ENCODE measurements around the gene GNG3. TPM values are rescaled to one million over a fixed set of nuclear protein-coding genes. Genes with fewer than 3 reads are reported as not detected.

GNG3 gene
- total RNA-seq (ENCODE audit: unreplicated experiment) = 266 TPM
- long read RNA-seq, transcript GNG3-201 (3 exons, 882 nt) = major isoform, 170 of 179 reads
- long read RNA-seq, partial matches to known transcripts = 1 of 179 reads
- long read RNA-seq, other reads (novel, unspliced or antisense) = 8 of 179 reads

GRCh38 chr11:62707277-62707861 is at the start of gene GNG3, which contains the start of gene BSCL2:
Gene GNG3 (plus strand): TSS chr11:62707676. CDS start chr11:62708296, 620 bp downstream.
Gene BSCL2 (minus strand): TSS chr11:62707424. CDS start chr11:62707195, 229 bp downstream.
- Mint-ChIP-seq H3K9me3 (ENCODE audit: unreplicated experiment) (peaks cover 25% of the 10 kb centered on the region), H3K4me1 (ENCODE audit: low read depth, unreplicated experiment) (peaks cover 8% of the 10 kb centered on the region), H3K4me3 (ENCODE audit: unreplicated experiment) (peak within 1 kb of the TSS; percentile 98), H3K27me3 (ENCODE audit: unreplicated experiment) (peaks cover 17% of the 10 kb centered on the region), H3K36me3 (ENCODE audit: unreplicated experiment) (no peaks in the 10 kb centered on the region), H3K27ac (ENCODE audit: unreplicated experiment) (peak within 1 kb of the TSS; percentile 99)
- TF ChIP-seq, protein P1, sequence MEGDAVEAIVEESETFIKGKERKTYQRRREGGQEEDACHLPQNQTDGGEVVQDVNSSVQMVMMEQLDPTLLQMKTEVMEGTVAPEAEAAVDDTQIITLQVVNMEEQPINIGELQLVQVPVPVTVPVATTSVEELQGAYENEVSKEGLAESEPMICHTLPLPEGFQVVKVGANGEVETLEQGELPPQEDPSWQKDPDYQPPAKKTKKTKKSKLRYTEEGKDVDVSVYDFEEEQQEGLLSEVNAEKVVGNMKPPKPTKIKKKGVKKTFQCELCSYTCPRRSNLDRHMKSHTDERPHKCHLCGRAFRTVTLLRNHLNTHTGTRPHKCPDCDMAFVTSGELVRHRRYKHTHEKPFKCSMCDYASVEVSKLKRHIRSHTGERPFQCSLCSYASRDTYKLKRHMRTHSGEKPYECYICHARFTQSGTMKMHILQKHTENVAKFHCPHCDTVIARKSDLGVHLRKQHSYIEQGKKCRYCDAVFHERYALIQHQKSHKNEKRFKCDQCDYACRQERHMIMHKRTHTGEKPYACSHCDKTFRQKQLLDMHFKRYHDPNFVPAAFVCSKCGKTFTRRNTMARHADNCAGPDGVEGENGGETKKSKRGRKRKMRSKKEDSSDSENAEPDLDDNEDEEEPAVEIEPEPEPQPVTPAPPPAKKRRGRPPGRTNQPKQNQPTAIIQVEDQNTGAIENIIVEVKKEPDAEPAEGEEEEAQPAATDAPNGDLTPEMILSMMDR (IDR thresholded peaks at IDR 0.05; ENCODE audit: partially characterized antibody, unreplicated experiment) = no peak
- DNase-seq = peak; percentile 99

DNA sequence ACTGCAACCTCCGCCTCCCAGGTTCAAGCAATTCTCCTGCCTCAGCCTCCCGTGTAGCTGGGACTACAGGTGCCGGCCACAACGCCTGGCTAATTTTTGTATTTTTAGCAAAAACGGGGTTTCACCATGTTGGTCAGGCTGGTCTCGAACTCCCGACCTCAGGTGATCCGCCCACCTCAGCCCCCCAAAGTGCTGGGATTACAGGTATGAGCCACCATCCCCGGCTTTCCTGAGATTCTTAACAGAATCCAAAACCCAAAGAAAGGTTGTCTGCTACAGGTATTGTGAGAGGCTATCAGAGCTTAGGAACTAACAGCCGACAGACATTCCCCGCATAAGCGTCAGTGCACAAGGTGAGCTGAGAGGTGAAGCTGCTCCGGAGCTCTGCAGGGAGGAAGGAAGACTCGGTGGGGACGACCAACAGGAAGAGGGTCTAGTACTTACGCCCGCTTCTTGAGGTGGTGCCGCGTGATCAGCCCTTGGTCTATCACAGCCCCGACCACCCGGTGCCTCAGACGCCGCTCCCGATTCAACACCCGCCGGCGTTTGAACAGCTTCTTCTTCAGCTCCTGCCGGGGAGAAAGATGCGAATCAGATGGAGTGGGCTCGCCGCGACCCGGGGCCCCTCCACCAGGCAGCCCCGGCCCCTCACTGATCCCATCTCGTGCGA is 42.9 kb upstream of the GNG3 start:
- Mint-ChIP-seq H3K36me3 (ENCODE audit: unreplicated experiment) (no peaks in the 10 kb centered on the region), H3K4me1 (ENCODE audit: low read depth, unreplicated experiment) (peaks cover 7% of the 10 kb centered on the region), H3K27ac (ENCODE audit: unreplicated experiment) (peak overlapping the region; percentile 64), H3K4me3 (ENCODE audit: unreplicated experiment) (peak overlapping the region; percentile 96), H3K9me3 (ENCODE audit: unreplicated experiment) (peaks cover 13% of the 10 kb centered on the region), H3K27me3 (ENCODE audit: unreplicated experiment) (peaks cover 4% of the 10 kb centered on the region)
- TF ChIP-seq, protein P1 (IDR thresholded peaks at IDR 0.05; ENCODE audit: partially characterized antibody, unreplicated experiment) = no peak
- peak; percentile 73 for DNase-seq

DNA sequence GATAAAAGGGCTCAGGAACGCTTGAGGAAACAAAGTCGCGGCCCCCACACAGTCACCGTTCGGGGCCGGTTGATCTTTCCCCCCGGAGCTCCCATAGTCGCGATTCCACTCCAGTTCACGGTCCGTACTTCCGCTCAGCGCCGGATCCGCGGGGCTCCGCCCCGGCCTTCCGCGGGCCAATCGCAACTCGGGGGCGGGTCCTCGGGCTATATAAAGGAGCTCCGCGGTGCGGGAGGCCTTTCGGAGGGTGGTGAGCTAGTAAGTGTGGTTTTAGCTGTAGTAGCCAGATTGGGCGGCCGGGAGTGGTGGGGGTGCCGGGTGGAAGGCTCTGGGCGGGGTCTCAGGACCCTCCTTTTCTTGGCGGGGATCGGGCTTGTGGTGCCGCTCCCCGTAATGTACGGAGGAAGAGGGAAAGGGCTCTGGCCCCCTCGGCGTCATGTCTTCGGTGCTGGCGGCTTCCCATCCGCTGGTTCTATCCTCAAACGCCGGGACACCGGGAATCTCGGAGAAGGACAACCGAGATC is 42.3 kb upstream of the GNG3 start, which contains the start of the genes C11orf98 and CSKMT:
Gene C11orf98, minus strand, starts transcription at position 136 of the 524 bp plus-strand sequence. Its CDS starts 41 bp downstream, at position 95.
Gene CSKMT, plus strand, starts transcription at position 238 of the 524 bp plus-strand sequence. CDS start 568 bp downstream, outside the sequence.
- Mint-ChIP-seq H3K36me3 (ENCODE audit: unreplicated experiment) (no peaks in the 10 kb centered on the region), H3K4me1 (ENCODE audit: low read depth, unreplicated experiment) (peaks cover 10% of the 10 kb centered on the region), H3K27me3 (ENCODE audit: unreplicated experiment) (peaks cover 4% of the 10 kb centered on the region), H3K27ac (ENCODE audit: unreplicated experiment) (peak within 1 kb of the TSS; percentile 94), H3K9me3 (ENCODE audit: unreplicated experiment) (peaks cover 13% of the 10 kb centered on the region), H3K4me3 (ENCODE audit: unreplicated experiment) (peak within 1 kb of the TSS; percentile 96)
- DNase-seq = peak; percentile 97
- TF ChIP-seq, protein P1 (IDR thresholded peaks at IDR 0.05; ENCODE audit: partially characterized antibody, unreplicated experiment) = no peak

DNA sequence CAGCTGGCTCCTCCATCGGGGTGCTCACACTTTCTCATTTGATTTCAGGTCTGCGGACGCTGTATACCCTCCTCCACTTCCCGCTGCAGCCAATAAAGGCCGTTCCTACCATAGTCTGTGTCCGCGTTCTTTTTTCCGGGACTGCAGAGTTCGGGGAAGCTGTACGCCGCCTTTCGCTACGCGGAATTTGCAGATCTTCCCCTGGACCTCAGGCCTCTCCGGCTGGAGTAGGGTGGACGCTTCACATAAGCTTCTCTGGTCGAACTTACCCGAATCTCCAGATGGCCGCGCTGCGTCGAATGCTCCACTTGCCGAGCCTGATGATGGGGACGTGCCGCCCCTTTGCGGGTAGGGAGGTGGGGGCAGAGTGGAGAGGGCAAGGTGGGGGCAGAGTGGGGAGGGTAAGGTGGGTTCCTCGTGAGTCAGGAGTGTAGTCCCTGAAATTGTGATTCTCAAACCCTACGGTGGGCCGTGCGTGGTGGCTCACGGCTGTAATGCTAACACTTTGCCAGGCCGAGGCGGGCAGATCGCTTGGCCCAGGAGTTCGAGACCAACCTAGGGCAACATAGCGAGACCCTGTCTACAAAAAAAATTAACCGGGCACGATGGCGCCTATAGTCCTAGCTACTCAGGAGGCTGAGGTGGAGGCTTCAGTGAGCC is 41.7 kb upstream of the GNG3 start:
- H3K9me3 Mint-ChIP-seq (ENCODE audit: unreplicated experiment) = peaks cover 13% of the 10 kb centered on the region
- TF ChIP-seq, protein P1 (IDR thresholded peaks at IDR 0.05; ENCODE audit: partially characterized antibody, unreplicated experiment) = no peak
- no peaks in the 10 kb centered on the region for H3K36me3 Mint-ChIP-seq (ENCODE audit: unreplicated experiment)
- DNase-seq = peak; percentile 50
- H3K4me3 Mint-ChIP-seq (ENCODE audit: unreplicated experiment) = peak overlapping the region; percentile 96
- peaks cover 10% of the 10 kb centered on the region for H3K4me1 Mint-ChIP-seq (ENCODE audit: low read depth, unreplicated experiment)
- peak overlapping the region; percentile 94 for H3K27ac Mint-ChIP-seq (ENCODE audit: unreplicated experiment)
- peaks cover 4% of the 10 kb centered on the region for H3K27me3 Mint-ChIP-seq (ENCODE audit: unreplicated experiment)

Data from glutamatergic neuron (in vitro differentiated cells).